Neural crest cell (in vitro differentiated cells): ENCODE data around the gene GMDS. TPM values are rescaled to one million over a fixed set of nuclear protein-coding genes. Genes with fewer than 3 reads are reported as not detected.

ENCODE experiments used
- DNase-seq: peaks from one replicate; pipeline ENCODE4 v3.0.0; 2021; ENCODE audit warnings: low read depth, mixed read lengths, low spot score
- H3K27ac Mint-ChIP-seq: one replicate; pipeline ENCODE4 v1.8.0; 2021; ENCODE audit warnings: mild to moderate bottlenecking, mixed read lengths; ENCODE audit not compliant: unreplicated experiment
- H3K27me3 Mint-ChIP-seq: 2 replicates; pipeline ENCODE4 v1.8.0; 2021; ENCODE audit warnings: low read depth, mild to moderate bottlenecking, mixed read lengths
- H3K36me3 Mint-ChIP-seq: 2 replicates; pipeline ENCODE4 v1.8.0; 2021; ENCODE audit warnings: low read depth, mild to moderate bottlenecking, mixed read lengths
- H3K4me1 Mint-ChIP-seq: 2 replicates; pipeline ENCODE4 v1.8.0; 2021; ENCODE audit warnings: mixed read lengths
- H3K4me3 Mint-ChIP-seq: one replicate; pipeline ENCODE4 v1.8.0; 2021; ENCODE audit warnings: mild to moderate bottlenecking, mixed read lengths
- H3K9me3 Mint-ChIP-seq: 2 replicates; pipeline ENCODE4 v1.8.0; 2021; ENCODE audit warnings: mixed read lengths
- CTCF ChIP-seq: fragments of 200-600 bp; sonication (generic); conservative IDR thresholded peaks from 2 replicates; pipeline ENCODE4 v1.5.0; 2021; ENCODE audit warnings: antibody characterized with exemption, mild to moderate bottlenecking
- total RNA-seq: library from RNA; stranded (reverse); gene quantifications from 2 replicates; pipeline ENCODE4 v1.2.1, GENCODE V29; 2021

GMDS gene
- total RNA-seq, 1 donor from 2014 or later, result 16.1 TPM

- peaks cover 23% of the 10 kb centered on the region for H3K4me1 Mint-ChIP-seq
- no peaks in the 10 kb centered on the region for H3K36me3 Mint-ChIP-seq
- DNase-seq, result no peak
- no peaks in the 10 kb centered on the region for H3K27me3 Mint-ChIP-seq
- H3K9me3 Mint-ChIP-seq, result no peaks in the 10 kb centered on the region
- no peak overlapping the region for H3K27ac Mint-ChIP-seq
- H3K4me3 Mint-ChIP-seq, result no peak overlapping the region
- no peak for TF ChIP-seq CTCF
Measured at GRCh38 chr6:1780251-1780867, 465.0 kb downstream of the GMDS start.

GRCh38 chr6:1778686-1779235, 466.6 kb downstream of the GMDS start:
- Mint-ChIP-seq H3K4me3 (no peak overlapping the region), H3K27me3 (no peaks in the 10 kb centered on the region), H3K4me1 (peaks cover 31% of the 10 kb centered on the region), H3K36me3 (no peaks in the 10 kb centered on the region), H3K27ac (no peak overlapping the region), H3K9me3 (no peaks in the 10 kb centered on the region)
- TF ChIP-seq CTCF, result no peak
- DNase-seq, result no peak

- Mint-ChIP-seq H3K4me3 (no peak overlapping the region), H3K36me3 (no peaks in the 10 kb centered on the region), H3K9me3 (no peaks in the 10 kb centered on the region), H3K27me3 (no peaks in the 10 kb centered on the region), H3K4me1 (peaks cover 31% of the 10 kb centered on the region), H3K27ac (no peak overlapping the region)
- TF ChIP-seq CTCF, result no peak
- DNase-seq, result no peak
Measured at GRCh38 chr6:1777921-1778685, 467.3 kb downstream of the GMDS start.

GRCh38 chr6:1775441-1775840, 470.0 kb downstream of the GMDS start:
- DNase-seq, result no peak
- no peak overlapping the region for H3K4me3 Mint-ChIP-seq
- H3K27ac Mint-ChIP-seq, result no peak overlapping the region
- no peak for TF ChIP-seq CTCF
- no peaks in the 10 kb centered on the region for H3K36me3 Mint-ChIP-seq
- peaks cover 40% of the 10 kb centered on the region for H3K4me1 Mint-ChIP-seq
- H3K27me3 Mint-ChIP-seq, result no peaks in the 10 kb centered on the region
- H3K9me3 Mint-ChIP-seq, result no peaks in the 10 kb centered on the region

- H3K9me3 Mint-ChIP-seq, result no peaks in the 10 kb centered on the region
- H3K4me1 Mint-ChIP-seq, result peaks cover 46% of the 10 kb centered on the region
- no peak overlapping the region for H3K27ac Mint-ChIP-seq
Measured at GRCh38 chr6:1774226-1774915, 471.0 kb downstream of the GMDS start.

More at GRCh38 chr6:1774226-1774915, 471.0 kb downstream of the GMDS start:
- no peak for TF ChIP-seq CTCF
- Mint-ChIP-seq H3K4me3 (no peak overlapping the region), H3K36me3 (no peaks in the 10 kb centered on the region), H3K27me3 (no peaks in the 10 kb centered on the region)
- no peak for DNase-seq
